Erythroblast (primary cell): ENCODE results near the gene ADAP1.

Experiments
- GATA1 ChIP-seq: IDR thresholded peaks from 2 replicates; pipeline ENCODE4 v1.6.1; 2011; ENCODE audit warnings: low read depth, mild to moderate bottlenecking, control low read depth, low read length, moderate library complexity
- POLR2A ChIP-seq: IDR thresholded peaks from 2 replicates; pipeline ENCODE4 v1.6.1; 2011; ENCODE audit warnings: mild to moderate bottlenecking, low read length

DNA sequence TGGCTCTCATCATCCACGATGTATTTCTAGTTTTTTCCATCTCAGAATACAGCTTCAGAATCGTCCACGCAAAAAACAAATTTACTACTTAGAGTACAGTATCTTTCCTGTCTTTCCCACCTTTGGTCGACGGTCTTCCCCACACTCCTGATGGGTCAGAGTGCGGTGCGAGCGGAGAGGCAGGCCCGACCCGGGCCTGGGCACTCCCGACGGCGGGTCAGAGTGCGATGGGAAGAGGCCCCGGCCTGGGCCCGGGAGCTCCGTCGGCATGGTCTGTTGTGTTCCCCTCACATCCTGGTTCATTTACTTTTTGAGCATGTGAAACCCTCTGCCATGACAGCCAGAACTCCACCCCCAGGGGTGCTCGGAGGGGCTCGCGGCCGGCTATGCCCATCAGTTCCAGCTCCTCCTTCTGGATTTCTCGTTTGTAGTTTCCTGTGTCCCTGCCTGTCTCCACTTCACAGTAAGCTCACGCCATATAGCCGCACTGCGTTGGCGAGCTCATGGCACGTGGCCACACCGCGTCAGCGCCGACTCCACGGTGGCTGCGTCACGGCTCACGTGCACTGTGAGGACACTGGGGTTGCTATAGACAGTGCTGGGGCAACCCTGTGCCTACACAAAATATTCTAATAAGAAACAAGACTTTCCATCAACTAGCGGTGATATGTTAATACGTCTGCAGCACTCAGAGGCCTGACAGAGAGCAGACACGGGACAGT is 13.0 kb upstream of the ADAP1 start:
- TF ChIP-seq POLR2A (no peak), GATA1 (no peak)
